H54 (cell line): ENCODE results near the gene VWA7.
"Not testable (repeated sequence)": the region's sequence is repeated elsewhere in the genome, so short reads cannot be mapped to it uniquely, and the experiment has no call there.

Experiments
- DNase-seq: peaks from one replicate; pipeline ENCODE4 v3.0.0; 2011; ENCODE audit warnings: low spot score, mixed read lengths; ENCODE audit not compliant: insufficient read length
- FAIRE-seq: peaks from 3 replicates; lab custom pipeline; 2011; peaks lifted over from hg19 to GRCh38; lab: Jason Lieb, UNC
- POLR2A ChIP-seq: IDR thresholded peaks from 2 replicates; pipeline ENCODE4 v1.6.1; 2011; ENCODE audit warnings: low read depth, mild to moderate bottlenecking, low read length

VWA7 gene

GRCh38 chr6:31776989-31777666 lies at the start of gene VWA7:
Gene VWA7, minus strand, starts transcription at chr6:31777328. Its CDS starts 549 bp downstream, at chr6:31776779.
- FAIRE-seq (no peak), DNase-seq (peak; percentile 90)
- TF ChIP-seq POLR2A, result no peak

DNA sequence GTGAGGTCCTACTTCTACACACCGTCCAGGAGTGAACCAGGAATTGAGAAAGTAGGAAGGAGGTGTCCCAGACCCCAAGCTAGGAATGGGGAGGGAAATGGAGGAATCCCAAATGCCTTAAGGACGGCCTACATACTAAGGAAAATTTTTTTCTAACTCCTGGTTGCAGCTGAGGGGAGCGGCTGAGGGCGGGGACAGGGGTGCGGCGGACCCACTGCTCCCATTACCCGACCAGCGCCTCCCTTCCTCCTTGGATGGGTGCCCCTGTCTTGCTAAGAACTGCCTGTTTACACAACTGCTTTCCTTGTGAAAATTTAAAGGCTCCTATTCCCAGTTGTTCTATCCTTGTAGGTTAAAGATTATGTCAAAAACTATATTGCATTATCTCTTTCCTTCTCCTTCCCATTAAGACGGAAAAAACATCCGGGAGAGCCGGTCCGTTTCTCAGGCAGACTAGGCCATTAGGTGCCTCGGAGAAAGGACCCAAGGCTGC lies 49.7 kb upstream of the VWA7 start:
- TF ChIP-seq POLR2A, result no peak
- FAIRE-seq (no peak), DNase-seq (peak; percentile 68)

- DNase-seq (no peak), FAIRE-seq (no peak)
- TF ChIP-seq POLR2A, result no peak
Observed at GRCh38 chr6:31825553-31825952, 48.4 kb upstream of the VWA7 start.

GRCh38 chr6:31823592-31824196 lies 46.6 kb upstream of the VWA7 start:
- not testable (repeated sequence) for FAIRE-seq, DNase-seq

DNA sequence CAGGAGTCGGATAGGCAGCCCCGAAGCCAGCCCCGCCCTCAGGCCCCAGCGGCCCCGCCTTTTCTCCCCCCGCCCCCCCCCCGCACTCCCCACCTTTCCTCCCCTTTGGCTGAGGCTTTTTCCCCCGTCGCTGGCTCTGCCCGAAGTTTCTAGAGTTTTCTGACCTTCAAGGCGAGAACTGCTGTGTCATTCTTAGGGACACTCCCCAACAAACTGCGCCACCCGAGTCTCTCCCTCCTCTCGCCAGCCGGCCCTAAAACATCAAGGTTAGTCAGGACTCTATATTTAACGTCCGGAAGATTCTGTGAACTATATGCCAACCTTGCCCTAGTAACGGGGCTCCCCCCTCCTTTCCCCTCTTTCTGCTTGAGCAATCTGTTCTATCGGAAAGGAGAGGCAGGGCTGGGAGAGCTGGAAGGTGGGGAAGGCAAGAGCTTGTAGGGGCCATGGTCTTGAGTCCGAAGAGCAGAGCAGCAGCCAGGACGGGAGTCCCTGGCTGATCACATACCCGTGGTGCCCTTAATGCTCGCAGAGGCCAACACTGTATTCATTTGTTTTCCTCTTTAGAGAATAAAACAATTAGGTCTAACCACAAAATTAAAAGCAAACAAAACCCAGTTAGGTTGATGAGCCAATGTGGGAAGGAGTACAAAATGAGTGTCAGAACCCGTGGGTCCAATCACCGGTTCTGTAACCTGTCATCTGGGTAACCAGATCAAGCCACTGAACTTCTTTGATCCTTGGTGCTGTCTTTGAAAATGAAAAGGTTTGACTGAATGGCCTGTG lies 45.1 kb upstream of the VWA7 start:
- FAIRE-seq (no peak), DNase-seq (peak; percentile 61)
- 0 out of 2 replicates have a peak, but pooled peaks have one; percentile 13 for TF ChIP-seq POLR2A

DNA sequence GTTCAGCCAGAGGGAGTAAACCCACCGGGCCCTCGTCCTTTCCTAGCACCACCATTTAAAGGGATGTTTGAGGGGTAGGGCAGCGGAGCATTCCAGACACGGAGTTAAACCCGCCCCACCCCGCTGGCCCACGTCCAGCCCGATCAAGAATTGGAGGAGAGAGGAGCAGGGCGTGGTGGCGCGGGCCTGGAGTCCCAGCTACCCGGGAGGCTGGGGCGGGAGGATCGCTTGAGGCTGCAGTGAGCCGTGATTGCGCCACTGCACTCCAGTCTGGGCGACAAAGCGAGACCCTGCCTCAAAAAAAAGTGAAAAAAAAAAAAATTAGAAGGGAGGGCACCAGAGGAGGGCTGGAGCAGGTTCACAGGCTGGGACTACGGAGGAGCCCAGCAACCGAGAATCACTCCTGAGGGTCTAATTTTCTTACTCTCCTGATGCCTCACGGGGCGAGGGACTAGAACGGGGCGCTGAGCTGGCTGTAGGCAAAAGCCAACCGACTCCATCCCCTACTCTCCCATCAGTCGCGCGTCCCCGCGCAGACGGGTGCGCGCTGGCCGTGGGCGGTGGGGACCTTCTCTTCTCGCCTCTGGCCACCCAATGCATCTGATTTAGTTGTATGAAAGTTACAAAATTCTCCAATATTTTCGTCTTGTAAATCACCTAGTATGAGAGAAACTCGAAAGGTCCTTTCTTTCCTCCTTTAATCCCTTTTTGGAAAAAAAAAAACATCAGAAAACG lies 44.3 kb upstream of the VWA7 start:
- FAIRE-seq, result no peak
- DNase-seq, result no peak
- TF ChIP-seq POLR2A, result peak; percentile 58

GRCh38 chr6:31820399-31820798 lies 43.3 kb upstream of the VWA7 start:
- DNase-seq, FAIRE-seq: not testable (repeated sequence)

- FAIRE-seq (no peak), DNase-seq (no peak)
- TF ChIP-seq POLR2A, result no peak
Observed at GRCh38 chr6:31819871-31820299, 42.8 kb upstream of the VWA7 start.

DNA sequence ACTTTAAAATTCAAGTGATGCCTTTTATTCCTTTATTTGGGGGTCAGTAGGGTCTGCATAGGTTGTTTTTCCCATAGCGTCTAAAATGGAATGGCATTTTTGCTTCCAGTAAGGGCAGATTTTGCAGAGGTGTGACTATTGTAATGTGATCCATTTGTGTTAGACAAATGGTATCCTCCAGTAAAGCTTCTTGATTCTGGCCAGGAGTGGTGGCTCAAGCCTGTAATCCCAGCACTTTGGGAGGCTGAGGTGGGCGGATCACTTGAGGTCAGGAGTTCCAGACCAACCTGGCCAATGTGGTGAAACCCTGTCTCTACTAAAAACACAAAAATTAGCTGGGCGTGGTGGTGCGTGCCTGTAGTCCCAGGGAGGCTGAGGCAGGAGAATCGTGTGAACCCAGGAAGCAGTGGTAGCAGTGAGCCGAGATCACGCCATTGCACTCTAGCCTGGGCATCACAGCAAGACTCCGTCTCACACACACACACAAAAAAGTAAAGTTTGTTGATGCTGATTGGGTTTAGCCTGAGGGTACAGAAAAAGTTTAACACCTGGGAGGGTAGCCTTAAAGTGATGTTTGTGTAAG lies 40.9 kb upstream of the VWA7 start:
- DNase-seq, FAIRE-seq: not testable (repeated sequence)

DNA sequence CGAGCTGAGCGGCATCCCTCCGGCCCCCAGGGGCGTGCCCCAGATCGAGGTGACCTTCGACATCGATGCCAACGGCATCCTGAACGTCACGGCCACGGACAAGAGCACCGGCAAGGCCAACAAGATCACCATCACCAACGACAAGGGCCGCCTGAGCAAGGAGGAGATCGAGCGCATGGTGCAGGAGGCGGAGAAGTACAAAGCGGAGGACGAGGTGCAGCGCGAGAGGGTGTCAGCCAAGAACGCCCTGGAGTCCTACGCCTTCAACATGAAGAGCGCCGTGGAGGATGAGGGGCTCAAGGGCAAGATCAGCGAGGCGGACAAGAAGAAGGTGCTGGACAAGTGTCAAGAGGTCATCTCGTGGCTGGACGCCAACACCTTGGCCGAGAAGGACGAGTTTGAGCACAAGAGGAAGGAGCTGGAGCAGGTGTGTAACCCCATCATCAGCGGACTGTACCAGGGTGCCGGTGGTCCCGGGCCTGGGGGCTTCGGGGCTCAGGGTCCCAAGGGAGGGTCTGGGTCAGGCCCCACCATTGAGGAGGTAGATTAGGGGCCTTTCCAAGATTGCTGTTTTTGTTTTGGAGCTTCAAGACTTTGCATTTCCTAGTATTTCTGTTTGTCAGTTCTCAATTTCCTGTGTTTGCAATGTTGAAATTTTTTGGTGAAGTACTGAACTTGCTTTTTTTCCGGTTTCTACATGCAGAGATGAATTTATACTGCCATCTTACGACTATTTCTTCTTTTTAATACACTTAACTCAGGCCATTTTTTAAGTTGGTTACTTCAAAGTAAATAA lies 40.2 kb upstream of the VWA7 start:
- not testable (repeated sequence) for FAIRE-seq, DNase-seq

DNA sequence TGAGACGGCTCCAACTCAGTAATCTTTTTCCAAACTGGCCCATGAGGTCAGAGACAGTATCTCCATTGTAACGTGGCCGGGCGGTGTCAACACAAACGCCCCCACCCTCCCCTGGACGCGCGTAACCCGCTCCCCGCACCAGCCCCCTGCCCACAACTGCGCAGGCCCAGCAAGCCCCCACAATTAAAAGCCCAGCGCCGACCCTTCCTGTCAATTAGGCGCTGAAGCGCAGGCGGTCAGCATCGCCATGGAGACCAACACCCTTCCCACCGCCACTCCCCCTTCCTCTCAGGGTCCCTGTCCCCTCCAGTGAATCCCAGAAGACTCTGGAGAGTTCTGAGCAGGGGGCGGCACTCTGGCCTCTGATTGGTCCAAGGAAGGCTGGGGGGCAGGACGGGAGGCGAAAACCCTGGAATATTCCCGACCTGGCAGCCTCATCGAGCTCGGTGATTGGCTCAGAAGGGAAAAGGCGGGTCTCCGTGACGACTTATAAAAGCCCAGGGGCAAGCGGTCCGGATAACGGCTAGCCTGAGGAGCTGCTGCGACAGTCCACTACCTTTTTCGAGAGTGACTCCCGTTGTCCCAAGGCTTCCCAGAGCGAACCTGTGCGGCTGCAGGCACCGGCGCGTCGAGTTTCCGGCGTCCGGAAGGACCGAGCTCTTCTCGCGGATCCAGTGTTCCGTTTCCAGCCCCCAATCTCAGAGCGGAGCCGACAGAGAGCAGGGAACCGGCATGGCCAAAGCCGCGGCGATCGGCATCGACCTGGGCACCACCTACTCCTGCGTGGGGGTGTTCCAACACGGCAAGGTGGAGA lies 38.1 kb upstream of the VWA7 start, which contains the start of the genes HSPA1A and HSPA1L:
Gene HSPA1A, plus strand, starts transcription at position 519 of the 814 bp plus-strand sequence. Its CDS starts 214 bp downstream, at position 733.
Gene HSPA1L, minus strand, starts transcription at position 259 of the 814 bp plus-strand sequence. CDS start 3,311 bp downstream, outside the sequence.
- FAIRE-seq (no peak), DNase-seq (no peak)
- peak; percentile 97 for TF ChIP-seq POLR2A

GRCh38 chr6:31814677-31815024 lies 37.5 kb upstream of the VWA7 start:
- FAIRE-seq, result no peak
- DNase-seq, result peak; percentile 85
- peak; percentile 26; the same call in 1 of the 2 replicates for TF ChIP-seq POLR2A
